ENCODE measurements around the gene MPPED1. TPM values are rescaled to one million over a fixed set of nuclear protein-coding genes. Genes with fewer than 3 reads are reported as not detected.

Gene MPPED1
- total and polyA plus RNA-seq, 4 donors, result 0.89 to 6.5 (median 4.1) TPM

DNA sequence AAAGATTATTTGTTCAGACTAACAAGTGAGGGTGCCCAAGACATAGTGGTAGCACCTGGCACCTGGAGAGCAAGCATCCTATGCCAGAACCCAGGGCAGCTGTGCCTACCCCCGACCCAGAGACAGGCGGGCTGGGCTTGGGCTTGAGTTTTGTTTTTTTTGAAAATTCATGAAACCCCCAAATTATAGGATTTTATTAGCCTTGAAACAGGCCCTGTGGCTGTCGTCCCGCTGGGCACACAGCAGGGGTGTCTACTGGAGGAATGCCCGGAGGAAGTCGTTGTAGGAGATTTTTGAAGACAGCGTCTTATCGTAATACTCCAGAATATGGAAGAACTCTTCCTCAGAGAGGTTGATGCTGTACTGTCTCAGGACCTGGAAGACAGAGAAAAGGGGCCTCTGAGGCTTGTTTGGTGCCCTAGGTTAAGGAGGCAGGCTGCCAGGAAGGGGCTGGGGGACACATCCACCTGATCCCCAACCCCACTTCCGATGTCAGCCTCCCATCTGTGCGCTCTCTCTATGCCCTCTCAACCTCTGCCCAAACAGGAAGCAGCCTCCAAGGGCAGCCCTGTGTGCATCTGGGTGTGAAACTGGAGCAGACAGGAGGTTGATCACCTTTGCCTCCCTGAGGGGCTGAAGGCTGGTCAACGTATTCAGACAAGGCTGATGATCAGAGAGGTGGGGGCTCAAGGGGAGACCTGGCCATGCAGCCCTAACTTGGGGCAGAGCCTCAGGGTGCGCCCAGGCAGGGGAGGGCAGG lies 117.0 kb downstream of the MPPED1 start:
- WGBS, result 76% methylated on average over 12 of the region's 12 CpGs
- TF ChIP-seq RXRA (IDR thresholded peaks at IDR 0.05) (no peak), SP1 (IDR thresholded peaks at IDR 0.05) (no peak), JUND (IDR thresholded peaks at IDR 0.05) (no peak), HNF4A (conservative IDR thresholded peaks at IDR 0.05) (no peak), TAF1 (conservative IDR thresholded peaks at IDR 0.05) (no peak)
- TF ChIP-seq, protein P1, sequence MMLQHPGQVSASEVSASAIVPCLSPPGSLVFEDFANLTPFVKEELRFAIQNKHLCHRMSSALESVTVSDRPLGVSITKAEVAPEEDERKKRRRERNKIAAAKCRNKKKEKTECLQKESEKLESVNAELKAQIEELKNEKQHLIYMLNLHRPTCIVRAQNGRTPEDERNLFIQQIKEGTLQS (IDR thresholded peaks at IDR 0.05), result no peak
- Histone ChIP-seq H3K4me1 (ENCODE audit: control insufficient read depth in 4 of 4, insufficient read depth in 4 of 4, low read length in 3 of 4) (no peaks in the 10 kb centered on the region), H3K36me3 (ENCODE audit: control insufficient read depth in 4 of 4, insufficient read depth in 3 of 4, low read depth in 1 of 4, low read length in 3 of 4) (no peaks in the 10 kb centered on the region), H3K9ac (ENCODE audit: low read depth in 1 of 2, low read length in 2 of 2) (no peak overlapping the region), H3K4me3 (ENCODE audit: low read depth in 1 of 3, low read length in 3 of 3) (no peak overlapping the region), H3K9me3 (ENCODE audit: control insufficient read depth in 4 of 4, low read length in 3 of 4) (no peaks in the 10 kb centered on the region), H3K27ac (ENCODE audit: low read depth in 1 of 2, low read length in 2 of 2) (no peak overlapping the region), H3K27me3 (ENCODE audit: control insufficient read depth in 4 of 4, insufficient read depth in 4 of 4, low read length in 3 of 4) (no peaks in the 10 kb centered on the region)
- no peak for DNase-seq (ENCODE audit: low spot score)

DNA sequence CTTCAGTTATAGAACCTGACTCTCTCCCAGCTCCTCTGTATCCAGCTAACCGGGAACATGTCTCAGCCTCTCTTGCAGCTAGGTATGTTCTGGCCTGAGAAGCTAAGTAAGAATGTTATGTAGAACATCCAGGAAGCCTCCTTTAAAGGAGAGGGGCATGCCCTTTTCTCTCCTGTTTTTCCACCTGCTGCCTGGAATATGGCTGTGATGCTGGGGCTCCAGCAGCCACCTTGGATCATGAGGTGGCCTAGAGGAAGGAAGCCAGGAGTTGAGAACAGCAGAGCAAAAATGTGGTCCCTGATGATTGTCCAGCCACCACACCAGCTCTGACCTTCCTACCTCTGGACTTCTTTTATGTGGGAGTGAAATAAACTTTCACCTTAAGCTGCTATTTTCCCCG lies 117.6 kb downstream of the MPPED1 start:
- no peaks in the 10 kb centered on the region for H3K36me3 ChIP-seq (ENCODE audit: control insufficient read depth in 4 of 4, insufficient read depth in 3 of 4, low read depth in 1 of 4, low read length in 3 of 4)
- WGBS, result 97% methylated on average over 2 of the region's 2 CpGs
- DNase-seq (ENCODE audit: low spot score), result no peak
- H3K4me1 ChIP-seq (ENCODE audit: control insufficient read depth in 4 of 4, insufficient read depth in 4 of 4, low read length in 3 of 4), result no peaks in the 10 kb centered on the region
- H3K9ac ChIP-seq (ENCODE audit: low read depth in 1 of 2, low read length in 2 of 2), result no peak overlapping the region
- no peak overlapping the region for H3K4me3 ChIP-seq (ENCODE audit: low read depth in 1 of 3, low read length in 3 of 3)
- TF ChIP-seq GABPA (IDR thresholded peaks at IDR 0.05 in 1 of 2, conservative IDR thresholded peaks at IDR 0.05 in 1 of 2) (no peak), HNF4G (IDR thresholded peaks at IDR 0.05) (no peak), RAD21 (IDR thresholded peaks at IDR 0.05) (no peak), JUND (IDR thresholded peaks at IDR 0.05) (no peak), TAF1 (conservative IDR thresholded peaks at IDR 0.05) (no peak), FOXA2 (IDR thresholded peaks at IDR 0.05) (no peak), SP1 (IDR thresholded peaks at IDR 0.05) (no peak), HNF4A (conservative IDR thresholded peaks at IDR 0.05) (no peak), YY1 (IDR thresholded peaks at IDR 0.05) (no peak), RXRA (IDR thresholded peaks at IDR 0.05) (no peak), EGR1 (IDR thresholded peaks at IDR 0.05; ENCODE audit: low read depth in 2 of 2) (no peak), FOXA1 (IDR thresholded peaks at IDR 0.05) (no peak)
- TF ChIP-seq, protein P2, sequence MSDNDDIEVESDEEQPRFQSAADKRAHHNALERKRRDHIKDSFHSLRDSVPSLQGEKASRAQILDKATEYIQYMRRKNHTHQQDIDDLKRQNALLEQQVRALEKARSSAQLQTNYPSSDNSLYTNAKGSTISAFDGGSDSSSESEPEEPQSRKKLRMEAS (IDR thresholded peaks at IDR 0.05), result no peak
- TF ChIP-seq, protein P3, sequence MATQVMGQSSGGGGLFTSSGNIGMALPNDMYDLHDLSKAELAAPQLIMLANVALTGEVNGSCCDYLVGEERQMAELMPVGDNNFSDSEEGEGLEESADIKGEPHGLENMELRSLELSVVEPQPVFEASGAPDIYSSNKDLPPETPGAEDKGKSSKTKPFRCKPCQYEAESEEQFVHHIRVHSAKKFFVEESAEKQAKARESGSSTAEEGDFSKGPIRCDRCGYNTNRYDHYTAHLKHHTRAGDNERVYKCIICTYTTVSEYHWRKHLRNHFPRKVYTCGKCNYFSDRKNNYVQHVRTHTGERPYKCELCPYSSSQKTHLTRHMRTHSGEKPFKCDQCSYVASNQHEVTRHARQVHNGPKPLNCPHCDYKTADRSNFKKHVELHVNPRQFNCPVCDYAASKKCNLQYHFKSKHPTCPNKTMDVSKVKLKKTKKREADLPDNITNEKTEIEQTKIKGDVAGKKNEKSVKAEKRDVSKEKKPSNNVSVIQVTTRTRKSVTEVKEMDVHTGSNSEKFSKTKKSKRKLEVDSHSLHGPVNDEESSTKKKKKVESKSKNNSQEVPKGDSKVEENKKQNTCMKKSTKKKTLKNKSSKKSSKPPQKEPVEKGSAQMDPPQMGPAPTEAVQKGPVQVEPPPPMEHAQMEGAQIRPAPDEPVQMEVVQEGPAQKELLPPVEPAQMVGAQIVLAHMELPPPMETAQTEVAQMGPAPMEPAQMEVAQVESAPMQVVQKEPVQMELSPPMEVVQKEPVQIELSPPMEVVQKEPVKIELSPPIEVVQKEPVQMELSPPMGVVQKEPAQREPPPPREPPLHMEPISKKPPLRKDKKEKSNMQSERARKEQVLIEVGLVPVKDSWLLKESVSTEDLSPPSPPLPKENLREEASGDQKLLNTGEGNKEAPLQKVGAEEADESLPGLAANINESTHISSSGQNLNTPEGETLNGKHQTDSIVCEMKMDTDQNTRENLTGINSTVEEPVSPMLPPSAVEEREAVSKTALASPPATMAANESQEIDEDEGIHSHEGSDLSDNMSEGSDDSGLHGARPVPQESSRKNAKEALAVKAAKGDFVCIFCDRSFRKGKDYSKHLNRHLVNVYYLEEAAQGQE (IDR thresholded peaks at IDR 0.05), result no peak
- TF ChIP-seq, protein P4, sequence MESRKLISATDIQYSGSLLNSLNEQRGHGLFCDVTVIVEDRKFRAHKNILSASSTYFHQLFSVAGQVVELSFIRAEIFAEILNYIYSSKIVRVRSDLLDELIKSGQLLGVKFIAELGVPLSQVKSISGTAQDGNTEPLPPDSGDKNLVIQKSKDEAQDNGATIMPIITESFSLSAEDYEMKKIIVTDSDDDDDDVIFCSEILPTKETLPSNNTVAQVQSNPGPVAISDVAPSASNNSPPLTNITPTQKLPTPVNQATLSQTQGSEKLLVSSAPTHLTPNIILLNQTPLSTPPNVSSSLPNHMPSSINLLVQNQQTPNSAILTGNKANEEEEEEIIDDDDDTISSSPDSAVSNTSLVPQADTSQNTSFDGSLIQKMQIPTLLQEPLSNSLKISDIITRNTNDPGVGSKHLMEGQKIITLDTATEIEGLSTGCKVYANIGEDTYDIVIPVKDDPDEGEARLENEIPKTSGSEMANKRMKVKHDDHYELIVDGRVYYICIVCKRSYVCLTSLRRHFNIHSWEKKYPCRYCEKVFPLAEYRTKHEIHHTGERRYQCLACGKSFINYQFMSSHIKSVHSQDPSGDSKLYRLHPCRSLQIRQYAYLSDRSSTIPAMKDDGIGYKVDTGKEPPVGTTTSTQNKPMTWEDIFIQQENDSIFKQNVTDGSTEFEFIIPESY (IDR thresholded peaks at IDR 0.05), result no peak
- TF ChIP-seq, protein P5, sequence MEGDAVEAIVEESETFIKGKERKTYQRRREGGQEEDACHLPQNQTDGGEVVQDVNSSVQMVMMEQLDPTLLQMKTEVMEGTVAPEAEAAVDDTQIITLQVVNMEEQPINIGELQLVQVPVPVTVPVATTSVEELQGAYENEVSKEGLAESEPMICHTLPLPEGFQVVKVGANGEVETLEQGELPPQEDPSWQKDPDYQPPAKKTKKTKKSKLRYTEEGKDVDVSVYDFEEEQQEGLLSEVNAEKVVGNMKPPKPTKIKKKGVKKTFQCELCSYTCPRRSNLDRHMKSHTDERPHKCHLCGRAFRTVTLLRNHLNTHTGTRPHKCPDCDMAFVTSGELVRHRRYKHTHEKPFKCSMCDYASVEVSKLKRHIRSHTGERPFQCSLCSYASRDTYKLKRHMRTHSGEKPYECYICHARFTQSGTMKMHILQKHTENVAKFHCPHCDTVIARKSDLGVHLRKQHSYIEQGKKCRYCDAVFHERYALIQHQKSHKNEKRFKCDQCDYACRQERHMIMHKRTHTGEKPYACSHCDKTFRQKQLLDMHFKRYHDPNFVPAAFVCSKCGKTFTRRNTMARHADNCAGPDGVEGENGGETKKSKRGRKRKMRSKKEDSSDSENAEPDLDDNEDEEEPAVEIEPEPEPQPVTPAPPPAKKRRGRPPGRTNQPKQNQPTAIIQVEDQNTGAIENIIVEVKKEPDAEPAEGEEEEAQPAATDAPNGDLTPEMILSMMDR (IDR thresholded peaks at IDR 0.05; ENCODE audit: low read depth, low read length, missing input control), result no peak
- H3K9me3 ChIP-seq (ENCODE audit: control insufficient read depth in 4 of 4, low read length in 3 of 4), result no peaks in the 10 kb centered on the region
- H3K27me3 ChIP-seq (ENCODE audit: control insufficient read depth in 4 of 4, insufficient read depth in 4 of 4, low read length in 3 of 4), result no peaks in the 10 kb centered on the region
- no peak overlapping the region for H3K27ac ChIP-seq (ENCODE audit: low read depth in 1 of 2, low read length in 2 of 2)

All from liver (tissue), 9 donors.